ENCODE data around the gene ASPDH. TPM values are rescaled to one million over a fixed set of nuclear protein-coding genes. Genes with fewer than 3 reads are reported as not detected.

Gene ASPDH
- polyA plus RNA-seq, 3 donors = not detected

DNA sequence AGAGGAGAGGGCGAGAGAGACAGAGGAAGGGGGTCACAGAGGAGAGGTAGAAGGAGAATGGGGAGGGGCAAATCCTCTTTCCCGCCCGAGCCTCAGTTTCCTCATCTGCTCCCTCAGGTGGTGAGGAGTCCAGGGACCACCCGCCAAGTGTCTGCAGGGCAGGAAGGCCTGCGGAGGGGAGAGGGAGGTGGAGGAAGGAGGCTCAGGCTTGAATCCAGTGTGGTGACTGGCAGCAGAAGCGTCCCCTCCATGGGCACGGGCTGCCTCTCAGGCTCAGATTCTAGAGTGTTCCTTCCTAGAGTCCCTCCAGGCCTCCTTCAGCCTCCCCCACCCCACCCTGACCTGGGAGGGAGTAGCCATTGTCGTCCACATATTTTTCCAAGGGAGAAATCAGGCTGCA, 20.5 kb downstream of the ASPDH start:
- intact Hi-C loops (cut with micrococcal nuclease) = no loop called here
- WGBS (ENCODE audit: insufficient coverage) = 93% methylated on average over 6 of the region's 8 CpGs
- H4K20me1 ChIP-seq (ENCODE audit: insufficient read depth, low read length) = no peaks in the 10 kb centered on the region
- H3K79me2 ChIP-seq (ENCODE audit: insufficient read depth, low read length) = no peaks in the 10 kb centered on the region
- H3K4me1 Mint-ChIP-seq = peaks cover 44% of the 10 kb centered on the region
- H3K27ac ChIP-seq (ENCODE audit: low read depth in 1 of 2, low read length in 2 of 2) = no peak overlapping the region
- DNase-seq = no peak
- H3K4me3 ChIP-seq (replicated peaks in 1 of 3; ENCODE audit: low read depth in 2 of 3, low read length in 3 of 3) = no peak overlapping the region
- no peak overlapping the region for H3K27ac Mint-ChIP-seq
- no peaks in the 10 kb centered on the region for H3K36me3 ChIP-seq (replicated peaks in 1 of 2; ENCODE audit: control insufficient read depth in 1 of 2, insufficient read depth in 2 of 2, low read length in 2 of 2)
- H3K4me1 ChIP-seq (ENCODE audit: control insufficient read depth in 1 of 2, insufficient read depth in 2 of 2, low read length in 2 of 2) = peaks cover 42 to 47% of the 10 kb centered on the region in 2 donors
- H2AFZ ChIP-seq (ENCODE audit: insufficient read depth, low read depth, low read length, poor library complexity, severe bottlenecking) = no peak overlapping the region
- peaks cover 3 to 18% (median 10%) of the 10 kb centered on the region in 7 donors for H3K9me3 Mint-ChIP-seq
- H3K9ac ChIP-seq (ENCODE audit: insufficient read depth, low read length, poor library complexity, severe bottlenecking) = no peak overlapping the region
- H3K27me3 ChIP-seq (ENCODE audit: control insufficient read depth in 2 of 2, insufficient read depth in 2 of 2, low read length in 2 of 2) = no peaks in the 10 kb centered on the region
- H3K4me2 ChIP-seq (replicated peaks; ENCODE audit: extremely low read depth, low read length, poor library complexity, severe bottlenecking) = no peak overlapping the region
- H3K27me3 Mint-ChIP-seq (ENCODE audit: low read depth in 3 of 3) = peaks cover 4 to 12% (median 5%) of the 10 kb centered on the region in 3 donors
- H3K36me3 Mint-ChIP-seq = peaks cover 0 to 7% of the 10 kb centered on the region in 2 donors
- H3K4me3 Mint-ChIP-seq = no peak overlapping the region
- peaks cover 0 to 6% of the 10 kb centered on the region in 2 donors for H3K9me3 ChIP-seq (replicated peaks in 1 of 2; ENCODE audit: control insufficient read depth in 1 of 2, insufficient read depth in 1 of 2, low read length in 2 of 2)
- TF ChIP-seq, protein P1, sequence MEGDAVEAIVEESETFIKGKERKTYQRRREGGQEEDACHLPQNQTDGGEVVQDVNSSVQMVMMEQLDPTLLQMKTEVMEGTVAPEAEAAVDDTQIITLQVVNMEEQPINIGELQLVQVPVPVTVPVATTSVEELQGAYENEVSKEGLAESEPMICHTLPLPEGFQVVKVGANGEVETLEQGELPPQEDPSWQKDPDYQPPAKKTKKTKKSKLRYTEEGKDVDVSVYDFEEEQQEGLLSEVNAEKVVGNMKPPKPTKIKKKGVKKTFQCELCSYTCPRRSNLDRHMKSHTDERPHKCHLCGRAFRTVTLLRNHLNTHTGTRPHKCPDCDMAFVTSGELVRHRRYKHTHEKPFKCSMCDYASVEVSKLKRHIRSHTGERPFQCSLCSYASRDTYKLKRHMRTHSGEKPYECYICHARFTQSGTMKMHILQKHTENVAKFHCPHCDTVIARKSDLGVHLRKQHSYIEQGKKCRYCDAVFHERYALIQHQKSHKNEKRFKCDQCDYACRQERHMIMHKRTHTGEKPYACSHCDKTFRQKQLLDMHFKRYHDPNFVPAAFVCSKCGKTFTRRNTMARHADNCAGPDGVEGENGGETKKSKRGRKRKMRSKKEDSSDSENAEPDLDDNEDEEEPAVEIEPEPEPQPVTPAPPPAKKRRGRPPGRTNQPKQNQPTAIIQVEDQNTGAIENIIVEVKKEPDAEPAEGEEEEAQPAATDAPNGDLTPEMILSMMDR (IDR thresholded peaks at IDR 0.05) = no peak

DNA sequence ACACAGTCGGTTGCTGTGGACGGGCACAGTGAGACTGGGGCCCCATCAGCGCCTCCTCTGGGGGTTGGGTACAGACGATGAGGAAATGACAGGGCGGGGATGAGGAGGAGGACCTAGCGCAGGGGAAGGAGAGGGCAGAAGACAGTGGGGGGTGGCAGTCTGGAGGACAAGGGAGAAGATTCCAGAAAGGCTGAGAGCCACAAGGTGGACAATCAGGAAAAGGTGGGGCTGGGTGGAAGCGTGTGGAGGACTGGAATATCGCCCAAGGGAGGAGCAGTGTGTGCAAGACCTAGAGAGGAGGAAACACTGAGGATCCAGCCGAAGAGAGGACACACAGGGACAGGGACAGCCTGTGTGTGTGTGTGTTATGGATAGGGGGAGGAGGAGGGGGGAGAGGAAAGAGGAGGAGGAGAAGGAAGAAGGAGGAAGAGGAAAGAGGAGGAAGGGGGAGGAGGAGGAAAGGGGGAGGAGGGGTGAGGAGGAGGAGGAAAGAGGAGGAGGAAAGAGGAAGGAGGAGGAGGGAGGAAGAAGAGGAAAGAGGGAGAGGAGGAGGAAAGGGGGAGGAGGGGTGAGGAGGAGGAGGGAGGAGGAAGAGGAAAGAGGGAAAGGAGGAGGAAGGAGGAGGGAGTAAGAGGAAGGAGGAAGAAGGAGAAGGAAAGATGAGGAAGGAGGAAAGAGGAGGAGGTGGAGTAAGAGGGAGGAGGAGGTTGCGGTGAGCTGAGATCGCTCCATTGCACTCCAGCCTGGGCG, 21.2 kb downstream of the ASPDH start:
- H3K4me3 ChIP-seq (replicated peaks in 1 of 3; ENCODE audit: low read depth in 2 of 3, low read length in 3 of 3) = peak overlapping the region in 1 of 3 experiments; percentile 52
- intact Hi-C loops (cut with micrococcal nuclease) = no loop called here
- peak overlapping the region; percentile 62 for H3K4me2 ChIP-seq (replicated peaks; ENCODE audit: extremely low read depth, low read length, poor library complexity, severe bottlenecking)
- H3K36me3 ChIP-seq (replicated peaks in 1 of 2; ENCODE audit: control insufficient read depth in 1 of 2, insufficient read depth in 2 of 2, low read length in 2 of 2) = no peaks in the 10 kb centered on the region
- 6% methylated on average over 9 of the region's 12 CpGs for WGBS (ENCODE audit: insufficient coverage)
- H3K9me3 ChIP-seq (replicated peaks in 1 of 2; ENCODE audit: control insufficient read depth in 1 of 2, insufficient read depth in 1 of 2, low read length in 2 of 2) = peaks cover 0 to 6% of the 10 kb centered on the region in 2 donors
- DNase-seq = peak; percentile 47 to 53 (median 52)
- peak overlapping the region; percentile 59 to 91 (median 77) for H3K27ac Mint-ChIP-seq
- peak overlapping the region; percentile 73 for H2AFZ ChIP-seq (ENCODE audit: insufficient read depth, low read depth, low read length, poor library complexity, severe bottlenecking)
- peaks cover 6 to 22% (median 12%) of the 10 kb centered on the region in 7 donors for H3K9me3 Mint-ChIP-seq
- peak overlapping the region; percentile 27 to 61 for H3K27ac ChIP-seq (ENCODE audit: low read depth in 1 of 2, low read length in 2 of 2)
- peaks cover 0 to 7% of the 10 kb centered on the region in 2 donors for H3K36me3 Mint-ChIP-seq
- peaks cover 4 to 12% (median 5%) of the 10 kb centered on the region in 3 donors for H3K27me3 Mint-ChIP-seq (ENCODE audit: low read depth in 3 of 3)
- H3K4me1 Mint-ChIP-seq = peaks cover 50% of the 10 kb centered on the region
- TF ChIP-seq, protein P1 (IDR thresholded peaks at IDR 0.05) = no peak
- H3K9ac ChIP-seq (ENCODE audit: insufficient read depth, low read length, poor library complexity, severe bottlenecking) = no peak overlapping the region
- no peaks in the 10 kb centered on the region for H3K79me2 ChIP-seq (ENCODE audit: insufficient read depth, low read length)
- no peaks in the 10 kb centered on the region for H3K27me3 ChIP-seq (ENCODE audit: control insufficient read depth in 2 of 2, insufficient read depth in 2 of 2, low read length in 2 of 2)
- no peaks in the 10 kb centered on the region for H4K20me1 ChIP-seq (ENCODE audit: insufficient read depth, low read length)
- H3K4me3 Mint-ChIP-seq = peak overlapping the region; percentile 55 to 82
- H3K4me1 ChIP-seq (ENCODE audit: control insufficient read depth in 1 of 2, insufficient read depth in 2 of 2, low read length in 2 of 2) = peaks cover 47 to 54% of the 10 kb centered on the region in 2 donors
